D721Med (cell line): ENCODE results near the gene ROPN1.
"Not testable (repeated sequence)": the region's sequence is repeated elsewhere in the genome, so short reads cannot be mapped to it uniquely, and the experiment has no call there.

Source experiments
- DNase-seq: peaks from one replicate; pipeline ENCODE4 v3.0.0; 2011; ENCODE audit warnings: low spot score; ENCODE audit not compliant: insufficient read length
- FAIRE-seq: peaks from 2 replicates; lab custom pipeline; 2011; peaks lifted over from hg19 to GRCh38; lab: Jason Lieb, UNC
- CTCF ChIP-seq: IDR thresholded peaks from 2 replicates; pipeline ENCODE4 v1.5.1; 2012; ENCODE audit warnings: mild to moderate bottlenecking, control low read depth; ENCODE audit not compliant: insufficient read depth; ENCODE audit errors: missing control alignments

ROPN1 gene

GRCh38 chr3:123984350-123984749 lies 7.6 kb downstream of the ROPN1 start:
- no peak for TF ChIP-seq CTCF
- DNase-seq: no peak
- no peak for FAIRE-seq

GRCh38 chr3:123981317-123981716 lies 10.6 kb downstream of the ROPN1 start:
- DNase-seq: not testable (repeated sequence)

GRCh38 chr3:123980539-123980938 lies 11.4 kb downstream of the ROPN1 start:
- no peak for TF ChIP-seq CTCF
- no peak for FAIRE-seq
- DNase-seq: no peak

More at GRCh38 chr3:123981317-123981716, 10.6 kb downstream of the ROPN1 start:
- FAIRE-seq: not testable (repeated sequence)

- peak; percentile 90 for FAIRE-seq
These were observed 12.1 kb downstream of the ROPN1 start for GRCh38 chr3:123979525-123980501.

GRCh38 chr3:123976904-123977303 lies 15.0 kb downstream of the ROPN1 start:
- DNase-seq, FAIRE-seq: not testable (repeated sequence)

More at GRCh38 chr3:123979525-123980501, 12.1 kb downstream of the ROPN1 start:
- not testable (repeated sequence) for DNase-seq
- peak; percentile 59 for TF ChIP-seq CTCF

- FAIRE-seq, DNase-seq: not testable (repeated sequence)
These were observed 15.6 kb downstream of the ROPN1 start for GRCh38 chr3:123976181-123976898.

GRCh38 chr3:123975030-123975429 lies 16.9 kb downstream of the ROPN1 start:
- FAIRE-seq, DNase-seq: not testable (repeated sequence)

- FAIRE-seq: no peak
- TF ChIP-seq CTCF: no peak
- DNase-seq: no peak
These were observed 20.5 kb downstream of the ROPN1 start for GRCh38 chr3:123971406-123971805.

GRCh38 chr3:123967260-123967659 lies 24.7 kb downstream of the ROPN1 start:
- DNase-seq: not testable (repeated sequence)
- FAIRE-seq: peak; percentile 41

GRCh38 chr3:123966799-123967198 lies 25.1 kb downstream of the ROPN1 start:
- DNase-seq, FAIRE-seq: not testable (repeated sequence)

- DNase-seq, FAIRE-seq: not testable (repeated sequence)
These were observed 27.1 kb downstream of the ROPN1 start for GRCh38 chr3:123964793-123965192.
